ENCODE measurements around the gene FAM204A. TPM values are rescaled to one million over a fixed set of nuclear protein-coding genes. Genes with fewer than 3 reads are reported as not detected.

Gene FAM204A
- total and polyA plus RNA-seq, 10 of the 15 experiments (the other 5 are each of a cell fraction or from before 2014, with no cell fraction given): 24.5 to 96.0 (median 67.6) TPM

DNA sequence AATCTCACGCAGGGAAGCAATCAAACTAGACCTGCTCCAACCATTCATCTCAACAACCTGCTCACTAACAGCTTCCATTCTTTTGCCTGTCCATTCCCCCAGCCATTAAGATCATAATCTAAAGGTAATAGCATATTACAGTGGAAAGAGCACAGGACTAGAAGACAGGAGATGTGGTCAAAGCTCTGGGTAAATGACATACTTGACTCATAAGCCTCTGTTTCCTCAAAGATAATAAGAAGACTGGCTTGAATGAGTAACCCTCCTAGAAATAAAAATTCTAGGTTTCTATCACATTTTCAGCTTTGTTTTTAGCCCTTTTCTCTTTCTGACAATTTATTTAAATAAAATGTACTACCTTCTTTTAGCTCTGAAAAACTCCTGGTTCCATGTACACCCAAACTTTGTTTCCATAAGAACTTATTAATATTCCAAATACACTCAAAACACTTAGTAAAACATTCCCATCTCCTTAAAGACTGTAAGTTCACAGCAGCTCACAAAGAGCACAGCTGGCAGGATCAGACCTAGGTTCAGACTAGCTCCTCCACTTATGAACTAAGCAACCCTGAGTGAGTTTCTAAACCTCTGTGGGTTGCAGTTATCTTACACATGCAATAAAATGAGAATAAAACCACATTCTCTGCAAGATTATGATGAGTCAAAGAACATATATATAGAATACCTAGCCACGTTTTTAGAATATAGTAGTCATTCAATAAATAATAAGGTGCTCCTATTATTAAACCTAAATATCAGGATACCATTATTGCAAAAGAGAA is 11.6 kb downstream of the FAM204A start (continued):
- TF ChIP-seq, protein P1, sequence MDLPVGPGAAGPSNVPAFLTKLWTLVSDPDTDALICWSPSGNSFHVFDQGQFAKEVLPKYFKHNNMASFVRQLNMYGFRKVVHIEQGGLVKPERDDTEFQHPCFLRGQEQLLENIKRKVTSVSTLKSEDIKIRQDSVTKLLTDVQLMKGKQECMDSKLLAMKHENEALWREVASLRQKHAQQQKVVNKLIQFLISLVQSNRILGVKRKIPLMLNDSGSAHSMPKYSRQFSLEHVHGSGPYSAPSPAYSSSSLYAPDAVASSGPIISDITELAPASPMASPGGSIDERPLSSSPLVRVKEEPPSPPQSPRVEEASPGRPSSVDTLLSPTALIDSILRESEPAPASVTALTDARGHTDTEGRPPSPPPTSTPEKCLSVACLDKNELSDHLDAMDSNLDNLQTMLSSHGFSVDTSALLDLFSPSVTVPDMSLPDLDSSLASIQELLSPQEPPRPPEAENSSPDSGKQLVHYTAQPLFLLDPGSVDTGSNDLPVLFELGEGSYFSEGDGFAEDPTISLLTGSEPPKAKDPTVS (IDR thresholded peaks at IDR 0.05; ENCODE audit: low read depth, low read length): no peak
- TF ChIP-seq KLF5 (IDR thresholded peaks at IDR 0.05; ENCODE audit: partially characterized antibody) (no peak), BMI1 (IDR thresholded peaks at IDR 0.05; ENCODE audit: borderline replicate concordance) (no peak)

DNA sequence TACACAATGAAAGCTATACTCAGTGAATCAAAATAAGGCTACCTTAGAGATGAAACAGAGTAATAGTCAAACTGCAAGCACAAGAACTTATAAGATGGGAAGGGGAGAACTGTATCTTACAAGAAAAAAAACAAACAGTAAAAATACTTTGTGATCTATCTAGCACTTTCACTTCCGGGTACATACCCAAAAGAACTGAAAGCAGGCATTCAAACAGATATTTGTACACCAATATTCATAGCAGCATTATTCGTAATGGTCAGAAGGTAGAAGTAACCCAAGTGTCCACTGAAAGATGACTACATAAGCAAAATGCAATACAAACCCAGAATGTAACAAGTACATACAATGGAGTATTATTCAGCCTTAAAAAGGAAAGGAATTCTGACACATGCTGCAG is 18.0 kb downstream of the FAM204A start:
- BruUV-seq (replicated peaks): no TSS peak
- ChIA-PET POLR2A (no interaction called here), CTCF (no interaction called here), RAD21 (ENCODE audit: unreplicated experiment) (no interaction called here), SMC1A (ENCODE audit: uncharacterized antibody, unreplicated experiment) (interaction anchor here (1.0 kb wide), 1 partner anchor 37 kb away, joined by 3 read pairs; no protein-coding TSS in a partner anchor)
- intact Hi-C loops (cut with micrococcal nuclease; ENCODE audit: unreplicated experiment) (no loop called here), in situ Hi-C loops (cut with MboI) (no loop called here)
- no peak overlapping the region for H2AFZ ChIP-seq (ENCODE audit: control insufficient read depth, low read depth, low read length)
- no peaks in the 10 kb centered on the region for H3K27me3 ChIP-seq (replicated peaks in 1 of 2; ENCODE audit: control insufficient read depth in 2 of 2, insufficient read depth in 2 of 2, low read length in 1 of 2)
- no peak overlapping the region for H3K9ac ChIP-seq (ENCODE audit: control insufficient read depth, insufficient read depth, low read length)
- peaks cover 0 to 28% of the 10 kb centered on the region in 2 experiments for H3K36me3 ChIP-seq (ENCODE audit: control insufficient read depth in 2 of 2, insufficient read depth in 2 of 2, low read length in 1 of 2)
- H3K4me3 ChIP-seq: no peak overlapping the region
- H3K9me3 ChIP-seq (replicated peaks; ENCODE audit: control insufficient read depth, insufficient read depth, low read length): no peaks in the 10 kb centered on the region
- no peak overlapping the region for H3K4me2 ChIP-seq (ENCODE audit: control insufficient read depth, insufficient read depth)
- H3K4me1 ChIP-seq (ENCODE audit: control insufficient read depth, insufficient read depth, low read length): peaks cover 3% of the 10 kb centered on the region; the same call in 1 of the 2 replicates
- no peaks in the 10 kb centered on the region for H4K20me1 ChIP-seq (ENCODE audit: control insufficient read depth, insufficient read depth)
- no peak for DNase-seq (ENCODE audit: low read depth, low spot score)
- H3K79me2 ChIP-seq (ENCODE audit: control insufficient read depth, insufficient read depth, low read length): no peaks in the 10 kb centered on the region
- FAIRE-seq: no peak
- no peak for ATAC-seq
- H3K27ac ChIP-seq (ENCODE audit: control insufficient read depth, insufficient read depth): no peak overlapping the region
- WGBS (ENCODE audit: insufficient coverage, insufficient replicate concordance, low lambda C conversion rate, missing lambda C conversion rate): 65% methylated on average over 2 of the region's 2 CpGs
- TF ChIP-seq, protein P2, sequence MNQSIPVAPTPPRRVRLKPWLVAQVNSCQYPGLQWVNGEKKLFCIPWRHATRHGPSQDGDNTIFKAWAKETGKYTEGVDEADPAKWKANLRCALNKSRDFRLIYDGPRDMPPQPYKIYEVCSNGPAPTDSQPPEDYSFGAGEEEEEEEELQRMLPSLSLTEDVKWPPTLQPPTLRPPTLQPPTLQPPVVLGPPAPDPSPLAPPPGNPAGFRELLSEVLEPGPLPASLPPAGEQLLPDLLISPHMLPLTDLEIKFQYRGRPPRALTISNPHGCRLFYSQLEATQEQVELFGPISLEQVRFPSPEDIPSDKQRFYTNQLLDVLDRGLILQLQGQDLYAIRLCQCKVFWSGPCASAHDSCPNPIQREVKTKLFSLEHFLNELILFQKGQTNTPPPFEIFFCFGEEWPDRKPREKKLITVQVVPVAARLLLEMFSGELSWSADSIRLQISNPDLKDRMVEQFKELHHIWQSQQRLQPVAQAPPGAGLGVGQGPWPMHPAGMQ (IDR thresholded peaks at IDR 0.05; ENCODE audit: borderline replicate concordance): no peak
- no peak for TF ChIP-seq TAF1 (IDR thresholded peaks at IDR 0.05; ENCODE audit: borderline replicate concordance, low read depth, low read length)
- no peak for TF ChIP-seq CEBPB (IDR thresholded peaks at IDR 0.05; ENCODE audit: borderline replicate concordance in 1 of 2, low read depth in 2 of 2, low read length in 2 of 2)
- TF ChIP-seq, protein P3, sequence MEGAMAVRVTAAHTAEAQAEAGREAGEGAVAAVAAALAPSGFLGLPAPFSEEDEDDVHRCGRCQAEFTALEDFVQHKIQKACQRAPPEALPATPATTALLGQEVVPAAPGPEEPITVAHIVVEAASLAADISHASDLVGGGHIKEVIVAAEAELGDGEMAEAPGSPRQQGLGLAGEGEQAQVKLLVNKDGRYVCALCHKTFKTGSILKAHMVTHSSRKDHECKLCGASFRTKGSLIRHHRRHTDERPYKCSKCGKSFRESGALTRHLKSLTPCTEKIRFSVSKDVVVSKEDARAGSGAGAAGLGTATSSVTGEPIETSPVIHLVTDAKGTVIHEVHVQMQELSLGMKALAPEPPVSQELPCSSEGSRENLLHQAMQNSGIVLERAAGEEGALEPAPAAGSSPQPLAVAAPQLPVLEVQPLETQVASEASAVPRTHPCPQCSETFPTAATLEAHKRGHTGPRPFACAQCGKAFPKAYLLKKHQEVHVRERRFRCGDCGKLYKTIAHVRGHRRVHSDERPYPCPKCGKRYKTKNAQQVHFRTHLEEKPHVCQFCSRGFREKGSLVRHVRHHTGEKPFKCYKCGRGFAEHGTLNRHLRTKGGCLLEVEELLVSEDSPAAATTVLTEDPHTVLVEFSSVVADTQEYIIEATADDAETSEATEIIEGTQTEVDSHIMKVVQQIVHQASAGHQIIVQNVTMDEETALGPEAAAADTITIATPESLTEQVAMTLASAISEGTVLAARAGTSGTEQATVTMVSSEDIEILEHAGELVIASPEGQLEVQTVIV (IDR thresholded peaks at IDR 0.05; ENCODE audit: borderline replicate concordance, partially characterized antibody): no peak
- TF ChIP-seq RFX5 (IDR thresholded peaks at IDR 0.05; ENCODE audit: low read depth, low read length): no peak
- no peak for TF ChIP-seq MEF2B (IDR thresholded peaks at IDR 0.05; ENCODE audit: partially characterized antibody, poor library complexity, severe bottlenecking)
- TF ChIP-seq, protein P4, sequence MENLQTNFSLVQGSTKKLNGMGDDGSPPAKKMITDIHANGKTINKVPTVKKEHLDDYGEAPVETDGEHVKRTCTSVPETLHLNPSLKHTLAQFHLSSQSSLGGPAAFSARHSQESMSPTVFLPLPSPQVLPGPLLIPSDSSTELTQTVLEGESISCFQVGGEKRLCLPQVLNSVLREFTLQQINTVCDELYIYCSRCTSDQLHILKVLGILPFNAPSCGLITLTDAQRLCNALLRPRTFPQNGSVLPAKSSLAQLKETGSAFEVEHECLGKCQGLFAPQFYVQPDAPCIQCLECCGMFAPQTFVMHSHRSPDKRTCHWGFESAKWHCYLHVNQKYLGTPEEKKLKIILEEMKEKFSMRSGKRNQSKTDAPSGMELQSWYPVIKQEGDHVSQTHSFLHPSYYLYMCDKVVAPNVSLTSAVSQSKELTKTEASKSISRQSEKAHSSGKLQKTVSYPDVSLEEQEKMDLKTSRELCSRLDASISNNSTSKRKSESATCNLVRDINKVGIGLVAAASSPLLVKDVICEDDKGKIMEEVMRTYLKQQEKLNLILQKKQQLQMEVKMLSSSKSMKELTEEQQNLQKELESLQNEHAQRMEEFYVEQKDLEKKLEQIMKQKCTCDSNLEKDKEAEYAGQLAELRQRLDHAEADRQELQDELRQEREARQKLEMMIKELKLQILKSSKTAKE (IDR thresholded peaks at IDR 0.05; ENCODE audit: low read depth, poor library complexity, severe bottlenecking): no peak
- no peak for TF ChIP-seq SREBF2 (IDR thresholded peaks at IDR 0.05; ENCODE audit: low read length)
